CD4-positive, alpha-beta T cell treated with Interferon gamma for 1 hour (primary cell): Measurements from ENCODE around the gene SUCLG1.

ENCODE experiments used
- DNase-seq: peaks from one replicate; pipeline ENCODE4 v3.0.0-alpha.2; 2020

SUCLG1 gene

DNA sequence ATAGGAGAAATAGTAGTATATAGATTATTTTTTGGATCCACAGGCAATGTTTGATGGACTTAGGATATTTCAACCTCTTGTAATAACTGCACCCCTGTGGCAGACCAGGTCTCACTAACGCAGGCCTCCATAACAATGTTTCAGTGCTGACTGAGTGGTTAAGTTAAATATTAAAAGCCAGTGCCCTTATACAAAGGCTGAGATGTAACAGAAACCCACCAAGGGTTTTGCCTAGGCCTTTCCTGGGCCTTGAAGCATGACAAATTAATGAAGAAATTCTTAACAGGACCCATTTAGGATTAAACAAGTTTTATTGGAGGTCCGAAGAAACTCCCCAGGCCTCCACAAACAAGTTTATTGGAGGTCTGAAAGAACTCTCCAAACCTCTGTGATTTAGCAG, 1.6 kb upstream of the SUCLG1 start:
- no peak for DNase-seq

DNA sequence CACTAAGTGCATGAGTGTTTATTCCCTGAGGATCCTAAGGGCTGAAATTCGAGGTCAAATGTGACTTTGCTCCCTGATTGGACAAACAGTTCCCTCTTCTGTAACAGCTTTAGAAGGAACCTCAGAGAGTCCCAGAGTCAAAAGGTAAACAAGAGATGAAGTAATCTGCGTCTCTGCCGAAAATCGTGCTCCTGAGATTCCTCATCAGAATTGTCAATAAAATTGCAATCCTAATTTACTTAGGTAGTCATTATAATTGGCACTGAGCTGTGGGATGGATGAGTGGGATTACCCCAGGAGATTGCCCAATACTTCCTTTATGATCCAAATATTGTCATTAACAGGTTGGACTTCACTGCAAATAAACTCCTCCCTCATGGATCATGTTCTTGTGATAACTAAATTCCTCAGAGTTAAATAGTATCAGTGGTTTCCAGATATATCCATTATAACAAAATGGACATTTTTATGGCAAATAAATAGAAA, 907 bp upstream of the SUCLG1 start:
- no peak for DNase-seq

DNA sequence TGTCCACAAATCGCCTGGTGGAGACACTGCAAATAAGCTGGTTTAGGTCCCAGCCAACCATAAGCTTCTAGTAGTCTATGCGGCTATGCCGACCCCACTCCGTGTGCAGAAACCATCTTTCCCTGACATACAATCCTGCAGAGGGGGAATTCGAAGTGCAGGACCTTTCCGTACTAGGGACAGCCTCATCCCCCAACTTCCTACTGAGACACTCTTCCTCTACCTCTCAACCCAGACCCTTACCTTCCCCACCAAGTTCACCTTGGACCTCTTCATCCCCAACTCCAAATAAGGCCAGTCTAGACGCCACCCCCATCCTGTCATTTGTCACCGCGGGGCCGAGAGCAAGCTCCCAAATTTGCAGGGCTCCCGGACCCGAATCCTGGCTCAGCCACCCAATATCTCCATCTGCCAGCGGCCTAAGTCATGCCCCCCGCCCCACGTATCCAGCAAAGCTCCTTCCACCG, 496 bp downstream of the SUCLG1 start:
- DNase-seq = peak; percentile 4

DNA sequence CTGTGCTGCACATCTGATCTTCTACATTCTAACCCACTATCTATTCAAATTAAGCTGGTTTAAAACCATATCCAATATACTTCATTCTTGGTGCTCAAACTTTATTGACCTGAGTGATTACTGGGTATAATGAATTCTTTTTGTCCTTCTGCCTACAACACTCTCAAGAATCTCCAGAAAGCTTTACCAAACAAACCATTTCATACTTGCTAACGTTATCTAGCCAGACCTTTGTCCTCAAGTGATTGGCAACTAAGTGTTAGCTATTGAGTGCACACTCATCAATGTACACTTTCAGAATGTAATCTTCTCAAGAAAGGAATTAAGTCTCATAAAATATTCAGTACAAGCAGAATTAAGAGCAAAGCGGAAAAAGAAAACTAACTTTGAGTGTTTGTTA, 1.4 kb downstream of the SUCLG1 start:
- no peak for DNase-seq

DNA sequence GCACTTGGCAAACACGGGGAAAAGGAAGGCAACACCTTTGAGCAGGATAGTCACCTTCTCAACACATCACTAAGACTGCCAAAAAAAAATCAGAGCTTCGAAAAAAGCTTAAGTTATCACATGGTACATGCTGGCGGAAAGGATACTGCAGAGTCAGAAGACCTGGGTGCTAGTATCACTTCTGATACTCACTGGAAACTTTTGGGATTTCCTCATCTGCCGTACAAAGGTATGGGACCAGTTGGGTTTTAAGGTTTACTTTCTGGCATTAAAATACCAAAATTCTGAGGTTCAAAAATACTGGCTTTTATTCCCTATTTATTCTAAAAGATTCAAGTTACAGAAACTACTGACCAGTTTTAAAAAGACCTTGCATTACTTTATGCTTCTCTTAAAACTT, 2.9 kb downstream of the SUCLG1 start:
- no peak for DNase-seq

DNA sequence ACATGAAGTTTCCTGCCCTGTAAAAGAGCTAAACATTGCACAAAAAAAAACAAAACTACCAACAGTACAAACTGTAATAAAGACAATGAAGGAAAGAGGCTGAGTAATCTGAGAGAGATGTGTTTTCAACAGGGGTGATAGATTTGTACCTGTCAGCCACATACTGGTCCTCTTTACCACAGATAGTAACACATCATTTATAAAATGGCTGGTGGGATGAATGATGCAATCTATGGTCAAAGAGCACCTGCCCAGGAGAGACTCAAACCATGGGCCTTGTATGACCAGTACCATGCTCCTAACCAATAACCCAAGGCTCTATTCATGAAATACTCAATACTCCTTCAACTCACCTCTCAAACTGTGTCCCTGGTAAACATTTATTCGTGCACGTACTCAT, 4.5 kb downstream of the SUCLG1 start:
- DNase-seq = no peak

DNA sequence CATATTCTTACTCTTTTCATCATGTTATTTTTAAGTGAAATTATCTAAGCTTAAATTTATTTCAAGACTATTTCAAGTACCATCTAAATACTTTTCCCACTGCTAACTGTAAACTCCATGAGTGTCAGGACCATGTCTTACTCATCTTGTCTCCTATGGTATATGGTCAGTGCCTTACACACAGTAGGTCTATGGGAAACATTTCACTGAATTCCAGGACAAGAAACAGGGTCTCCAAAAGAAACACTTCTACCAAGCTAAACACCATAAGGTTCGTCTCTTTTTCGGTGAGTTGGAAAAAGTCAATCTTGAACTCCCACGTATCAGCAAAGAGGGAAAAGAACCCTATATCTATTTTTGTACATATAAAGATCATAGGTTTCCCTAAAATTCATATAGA, 6.5 kb downstream of the SUCLG1 start:
- no peak for DNase-seq

DNA sequence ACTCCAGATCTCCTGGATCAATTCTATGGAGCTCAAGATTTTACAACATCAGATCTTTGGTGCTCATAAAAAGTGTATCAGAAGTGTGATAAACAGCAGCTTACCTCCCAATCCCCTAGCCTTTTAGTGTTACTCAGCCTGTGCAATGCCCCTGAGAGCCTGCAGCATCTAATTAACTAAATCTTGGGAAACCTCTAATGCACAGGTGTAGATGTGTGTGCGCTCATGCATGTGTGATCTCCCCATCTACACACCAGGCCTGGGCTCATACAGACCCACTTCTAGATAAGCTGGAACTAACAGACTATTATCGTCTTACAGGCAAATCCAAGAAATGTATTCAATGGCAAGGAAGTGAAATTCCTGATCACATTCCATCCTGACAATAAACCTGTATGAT, 7.5 kb downstream of the SUCLG1 start:
- DNase-seq = no peak

DNA sequence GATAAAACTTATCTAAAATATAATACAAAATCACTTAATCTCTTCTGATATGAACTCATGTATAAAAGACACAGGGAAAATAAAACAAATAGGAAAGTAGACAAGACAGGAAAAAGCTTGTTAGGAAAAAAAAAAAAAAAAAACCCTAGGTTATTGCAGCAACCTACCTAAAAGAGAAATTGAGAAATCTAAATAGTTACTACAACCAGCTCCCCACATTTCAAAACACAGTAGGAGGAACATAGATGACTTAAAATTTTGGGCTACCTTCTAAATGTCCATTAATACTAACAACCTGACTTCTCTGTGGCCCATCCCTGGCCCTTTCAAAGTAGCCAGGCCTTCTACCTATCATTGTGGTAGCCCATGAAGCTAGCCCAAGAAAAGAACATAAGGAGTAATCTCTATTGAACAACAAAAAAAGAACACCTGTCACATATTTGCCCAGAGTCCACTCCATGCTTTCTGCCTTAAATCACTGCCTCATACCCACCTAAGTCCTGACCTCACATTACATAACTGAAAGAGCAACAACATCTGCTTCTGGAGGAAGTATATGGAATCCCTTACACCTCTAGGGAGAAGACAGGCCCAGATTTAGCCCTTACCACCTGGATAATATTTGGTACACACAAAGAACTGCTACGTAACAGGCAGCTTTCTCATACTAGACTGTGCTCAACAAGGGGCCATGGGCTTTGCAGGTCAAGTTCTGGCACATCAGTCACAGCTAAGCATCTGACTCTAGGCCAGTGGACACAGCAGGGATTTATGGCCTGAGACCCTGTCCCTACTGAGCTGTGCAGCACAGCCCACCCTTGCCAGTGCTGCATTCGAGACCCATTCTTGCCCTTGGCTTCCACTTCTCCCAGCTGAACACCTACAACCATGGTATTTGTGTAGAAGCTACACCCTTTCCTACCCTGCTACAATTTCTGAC, 8.5 kb downstream of the SUCLG1 start:
- no peak for DNase-seq

DNA sequence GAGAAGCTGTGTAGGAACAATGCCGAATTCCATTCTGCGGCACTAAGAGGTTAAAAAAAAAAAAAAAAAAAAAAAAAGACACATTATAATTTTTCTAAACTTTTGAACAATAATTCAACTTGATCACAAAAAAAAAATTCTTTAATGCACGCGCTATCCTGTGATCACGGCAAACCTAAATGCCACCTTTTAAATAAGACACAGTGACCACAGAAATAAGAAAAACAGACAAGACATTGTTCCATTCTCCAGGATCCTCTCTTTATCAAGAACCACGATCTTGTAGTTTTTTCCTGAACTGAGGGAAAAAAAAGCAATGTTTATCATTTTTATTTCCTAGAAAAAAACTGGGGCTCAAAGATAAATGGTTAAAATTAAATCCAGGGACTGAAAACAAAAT, 9.4 kb downstream of the SUCLG1 start:
- DNase-seq = no peak

DNA sequence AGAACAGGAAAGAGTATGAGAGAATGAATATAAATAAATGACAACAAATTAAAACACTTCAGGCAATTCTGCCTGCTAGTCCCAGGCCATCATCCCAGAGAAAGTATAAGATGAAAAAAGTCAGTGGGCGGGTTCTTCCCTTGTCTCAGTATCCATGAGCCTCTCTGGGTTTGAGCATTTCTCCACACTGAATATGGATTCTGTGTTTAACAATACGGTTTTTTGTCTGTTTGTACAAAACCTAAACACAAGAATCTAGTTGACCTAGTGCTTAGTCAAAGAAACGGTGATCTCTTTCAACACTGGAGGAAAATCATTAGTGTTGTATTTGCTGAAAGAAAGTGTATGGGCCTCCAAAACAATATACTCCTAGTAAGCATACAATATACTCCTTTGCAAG, 10.0 kb downstream of the SUCLG1 start:
- DNase-seq = no peak

DNA sequence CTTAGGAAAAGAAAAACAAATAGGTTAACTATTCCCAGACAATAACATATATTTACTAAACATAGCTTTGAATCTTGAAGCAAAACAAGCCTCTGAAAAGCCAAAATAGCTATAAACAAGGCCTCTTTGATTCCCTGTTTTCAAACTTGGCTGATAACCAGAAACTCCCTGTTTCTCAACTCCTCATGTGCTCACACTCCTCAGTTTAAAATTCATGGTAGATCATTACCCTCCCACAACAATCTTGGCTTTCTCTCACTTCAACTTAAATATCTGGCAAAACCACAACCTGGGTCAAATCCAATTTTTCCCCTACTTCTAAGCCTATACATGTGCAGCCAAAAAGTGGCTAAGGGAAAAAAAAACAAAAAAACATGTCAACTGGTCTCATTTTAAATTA, 15.6 kb downstream of the SUCLG1 start:
- DNase-seq = no peak

DNA sequence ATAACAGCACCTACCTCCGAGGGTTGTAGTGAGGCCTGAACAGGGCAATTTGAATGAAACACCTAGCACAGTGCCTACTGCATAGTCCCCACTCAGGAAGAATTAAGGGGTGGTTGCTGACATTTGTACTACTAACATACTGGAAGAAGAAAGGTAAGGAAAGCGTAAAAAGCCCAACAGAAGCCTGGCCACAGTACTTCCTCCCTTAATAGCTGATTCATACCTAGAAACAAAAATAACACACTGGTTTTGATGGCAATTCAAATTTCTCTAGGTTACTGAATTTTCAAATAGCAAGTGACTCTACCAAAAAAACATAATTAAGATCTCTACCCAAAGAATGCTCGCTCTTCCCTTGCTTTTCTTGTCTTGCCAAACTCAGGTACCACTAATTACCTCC, 16.2 kb downstream of the SUCLG1 start:
- DNase-seq = no peak

DNA sequence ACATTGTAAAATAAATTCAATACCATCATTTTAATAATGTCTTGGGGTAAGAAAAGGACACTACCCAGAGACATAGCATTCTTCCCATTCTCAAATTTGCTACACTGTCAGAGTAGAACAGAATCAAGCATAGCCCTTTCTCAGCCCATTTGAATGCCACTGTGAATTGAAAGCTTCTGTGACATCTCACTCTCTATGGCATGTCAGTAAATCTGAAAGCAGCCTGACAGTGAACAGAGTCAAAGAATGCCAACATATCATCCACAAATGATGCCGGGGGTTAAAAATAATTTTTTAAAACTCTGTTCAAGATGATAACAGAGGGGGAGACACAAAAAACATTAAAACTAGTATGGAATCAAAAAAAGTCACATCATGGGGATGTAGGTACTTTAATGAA, 17.6 kb downstream of the SUCLG1 start:
- no peak for DNase-seq

DNA sequence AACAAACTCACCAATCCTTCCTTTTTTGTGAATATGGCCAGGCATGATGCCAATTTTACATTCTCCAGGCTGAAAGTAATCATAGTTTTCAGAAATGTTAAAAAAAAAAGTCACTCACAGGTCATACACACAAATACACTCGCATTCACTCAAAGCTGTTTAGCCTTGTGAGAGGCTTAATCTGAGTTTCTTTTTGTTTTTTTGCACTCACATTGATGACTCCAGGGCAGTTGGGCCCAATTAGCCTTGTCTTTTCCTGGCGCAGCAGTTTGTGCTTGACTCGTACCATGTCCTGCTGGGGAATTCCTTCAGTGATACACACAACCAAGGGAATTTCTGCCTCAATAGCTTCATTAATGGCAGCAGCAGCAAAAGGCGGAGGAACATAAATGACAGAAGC, 18.0 kb downstream of the SUCLG1 start:
- DNase-seq = no peak

DNA sequence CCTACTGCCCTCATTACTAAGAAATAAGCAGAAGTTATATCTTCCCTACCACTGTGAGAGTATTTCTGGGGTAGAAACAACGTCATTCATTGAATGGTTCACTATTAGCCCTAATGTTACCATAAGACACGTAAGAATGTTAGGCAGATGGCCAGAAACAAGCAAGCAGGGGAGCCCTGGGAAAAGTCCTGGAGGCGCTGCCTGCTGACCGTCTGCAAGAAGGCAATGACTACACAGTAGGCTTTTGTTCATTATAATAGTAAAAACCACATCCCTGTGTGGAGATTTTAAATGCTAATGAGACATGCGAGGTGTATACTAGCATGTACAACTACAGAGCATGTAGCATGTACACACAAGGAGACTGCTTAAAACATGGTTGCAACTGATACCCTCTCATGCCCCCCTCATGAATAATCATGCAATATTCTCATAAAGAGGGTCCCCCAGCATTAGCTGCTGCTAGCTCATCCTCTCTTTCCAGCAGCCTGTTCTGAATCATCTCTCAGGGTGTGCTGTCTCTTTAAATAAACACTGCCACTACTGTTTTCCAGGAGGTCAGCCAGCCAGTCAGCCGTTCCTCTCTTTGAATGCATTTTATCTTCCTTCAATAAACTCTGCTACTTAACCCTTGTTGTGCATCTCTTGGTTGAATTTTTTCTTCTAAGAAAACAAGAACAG, 23.6 kb downstream of the SUCLG1 start:
- DNase-seq = no peak

DNA sequence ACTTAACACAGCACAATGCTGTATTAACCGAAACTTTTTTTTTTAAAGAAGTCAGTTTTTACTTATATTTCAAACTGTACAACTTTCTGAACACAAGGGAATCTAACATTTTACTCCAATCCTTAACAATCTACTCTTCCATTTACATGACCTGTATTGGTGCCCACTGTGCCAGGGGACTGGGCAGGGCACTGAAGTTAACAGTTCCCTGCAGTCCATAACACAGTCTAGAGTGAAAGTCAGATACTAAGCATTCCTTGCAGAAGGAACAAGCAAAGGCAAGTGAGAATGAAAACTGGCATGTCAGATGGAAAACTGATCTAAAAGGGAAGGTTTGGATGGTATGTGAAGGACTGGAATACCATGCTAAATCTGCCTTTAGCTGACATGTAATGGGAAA, 29.8 kb downstream of the SUCLG1 start:
- no peak for DNase-seq

DNA sequence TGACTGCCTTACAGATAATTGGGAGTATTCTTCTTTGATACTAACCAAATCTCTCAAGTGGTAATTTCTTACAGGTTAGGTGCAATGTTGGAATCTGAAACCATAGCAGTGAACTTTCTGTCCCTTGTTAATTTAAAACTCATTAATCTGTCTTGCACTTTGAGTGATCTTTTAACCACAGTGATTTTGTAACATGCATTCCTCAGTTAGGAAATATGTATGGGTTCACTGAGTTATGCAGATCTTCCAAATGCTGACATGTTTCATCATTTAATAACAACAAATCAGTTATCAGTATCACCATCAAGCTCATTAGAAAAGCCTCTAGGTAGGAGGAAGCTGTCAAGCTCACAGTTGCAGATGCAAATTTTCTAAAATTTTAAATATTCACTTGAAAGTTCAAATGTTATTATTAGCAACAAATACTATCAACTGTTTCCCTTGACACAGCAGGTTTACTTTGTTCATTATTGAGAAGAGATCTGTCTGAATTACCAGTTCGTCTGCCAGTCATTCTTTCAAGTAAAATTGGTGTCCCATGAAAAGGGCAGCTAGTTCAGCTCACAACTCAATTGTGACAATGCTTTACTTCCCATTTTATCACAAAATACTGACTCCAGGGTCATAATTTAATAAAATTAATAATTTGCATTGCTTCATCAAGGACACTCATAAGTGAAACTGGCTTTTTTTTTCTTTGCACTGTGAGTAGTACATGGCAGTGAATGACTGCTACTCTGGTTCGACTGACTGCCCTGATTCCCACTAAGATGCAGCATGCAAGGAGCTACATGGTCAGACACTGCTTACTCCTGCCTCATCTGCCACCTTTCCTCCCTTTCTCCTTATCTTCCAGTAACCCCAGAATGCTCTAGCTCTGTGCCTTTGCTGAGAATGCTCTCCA, 31.6 kb downstream of the SUCLG1 start:
- DNase-seq = no peak

DNA sequence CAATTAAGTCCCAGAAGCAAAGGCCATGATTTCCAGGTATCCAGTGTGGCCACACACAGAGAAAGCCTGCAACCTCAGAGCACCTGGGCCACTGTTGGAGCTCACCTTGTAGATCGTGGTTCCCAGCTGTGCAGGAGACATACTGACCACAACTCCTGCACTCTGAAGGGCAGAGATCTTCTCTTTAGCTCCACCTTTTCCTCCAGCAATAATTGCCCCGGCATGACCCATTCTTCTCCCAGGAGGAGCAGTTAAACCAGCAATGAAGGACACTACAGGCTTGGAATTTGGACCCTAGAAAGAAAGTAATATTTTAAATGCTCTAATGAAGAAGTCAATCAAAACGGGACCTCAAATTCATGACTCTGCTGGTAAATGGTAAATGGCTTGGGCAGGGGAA, 33.8 kb downstream of the SUCLG1 start:
- DNase-seq = no peak

DNA sequence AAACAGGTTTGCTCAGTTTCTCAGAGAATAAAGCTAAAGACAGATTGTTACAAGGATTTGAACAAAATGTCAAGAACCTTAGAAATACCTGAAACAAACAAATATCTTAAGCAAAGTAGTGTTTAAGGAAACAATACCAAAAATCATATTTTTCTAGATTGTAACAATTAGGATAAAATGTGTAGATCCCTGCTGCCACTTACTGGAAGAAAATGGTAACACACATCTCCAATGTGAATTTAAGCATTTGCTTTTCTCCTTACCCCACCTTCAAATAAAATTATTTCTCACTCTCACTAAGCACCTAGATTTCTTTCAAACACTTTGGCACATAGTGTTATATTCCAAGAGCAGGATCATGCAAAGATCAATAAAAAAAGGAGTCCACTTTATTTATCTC, 34.9 kb downstream of the SUCLG1 start:
- DNase-seq = no peak

DNA sequence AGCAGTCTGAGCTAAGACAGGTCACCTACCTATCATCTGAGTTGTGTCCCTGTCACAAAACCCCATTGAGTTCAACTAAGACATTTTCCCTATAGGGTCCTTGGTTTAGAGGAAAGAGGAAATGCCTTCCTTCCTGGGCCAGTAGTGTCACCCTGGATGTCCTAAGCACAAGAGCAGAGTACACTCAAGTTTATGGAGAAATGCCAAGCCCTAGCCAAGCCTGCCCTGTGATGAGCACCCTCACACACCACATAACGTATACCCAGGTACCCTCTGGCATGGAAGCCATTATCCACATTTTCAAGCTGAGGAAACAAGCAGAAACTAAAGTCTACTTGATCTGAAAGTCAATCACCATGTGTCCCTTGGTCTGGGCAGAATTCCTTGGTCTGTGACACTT, 37.3 kb downstream of the SUCLG1 start:
- no peak for DNase-seq

DNA sequence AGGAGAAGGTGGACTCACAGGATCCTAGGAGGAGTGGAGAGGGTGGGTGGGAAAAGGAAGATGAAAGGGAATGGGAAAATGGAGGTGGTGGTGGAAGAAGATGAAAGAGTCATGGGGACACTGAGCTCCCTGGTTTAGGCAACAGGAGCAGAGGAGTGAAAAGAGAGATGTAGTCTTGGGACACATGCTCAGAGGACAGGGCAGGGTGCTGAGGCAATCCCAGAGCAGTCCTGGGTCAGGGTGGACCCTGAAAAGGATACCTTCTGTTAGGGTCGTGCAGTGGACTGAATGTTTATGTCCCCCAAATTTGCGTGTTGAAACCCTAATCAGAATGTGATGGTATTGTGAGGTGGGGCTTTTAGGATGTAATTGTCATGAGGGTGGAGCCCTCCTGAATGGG, 37.9 kb downstream of the SUCLG1 start:
- DNase-seq = no peak

DNA sequence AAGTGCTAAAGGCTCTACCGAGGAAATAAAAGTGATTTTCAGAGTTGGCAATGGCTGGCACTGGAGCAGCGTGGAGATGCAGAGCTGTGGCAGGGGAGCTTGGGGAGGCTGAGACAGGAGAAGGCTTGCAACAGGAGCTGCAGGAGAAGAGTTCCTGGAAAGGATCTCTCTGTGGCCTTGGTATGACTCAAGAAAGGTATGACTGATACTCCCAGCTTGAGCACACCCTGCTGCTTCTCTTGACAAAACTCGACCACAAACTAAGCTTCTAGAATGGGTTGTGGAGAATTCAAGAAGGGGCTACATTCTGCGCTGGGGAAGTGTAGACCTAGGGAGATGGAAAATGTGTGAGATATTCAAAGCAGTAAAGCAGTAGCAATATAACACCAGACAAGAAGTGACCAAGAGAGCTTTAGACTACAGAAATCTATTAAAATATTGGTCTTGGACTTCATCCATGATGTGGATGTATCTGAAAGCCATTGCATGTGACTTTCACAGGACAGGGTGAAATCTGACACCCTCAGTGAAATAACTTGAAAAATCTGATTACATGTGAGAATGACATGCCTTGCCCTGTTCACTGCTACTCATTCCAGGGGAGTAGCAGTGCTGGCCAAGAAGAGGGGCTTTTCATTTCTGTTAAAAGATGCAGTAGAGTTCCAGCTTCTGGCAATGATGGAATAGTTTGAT, 41.5 kb downstream of the SUCLG1 start:
- DNase-seq = no peak
